HepG2 (cell line): ENCODE data around the gene PUM1. TPM values are rescaled to one million over a fixed set of nuclear protein-coding genes. Genes with fewer than 3 reads are reported as not detected.

ENCODE experiments used
- ATAC-seq: fragments of 200-7000 bp; cut with Tn5 transposase; 3 replicates; pipeline ENCODE4 v1.9.1; 2020; ENCODE audit warnings: mild to moderate bottlenecking, moderate library complexity
- BruUV-seq: library from RNA; stranded (reverse); fragments of 400-500 nt; replicated peaks from 2 replicates; lab custom pipeline; 2021; lab: Mats Ljungman, UMichigan
- CTCF ChIA-PET: fragments of 300-600 bp; formaldehyde crosslinking; extraction: SDS; loops from one replicate; lab custom pipeline; 2021; ENCODE audit warnings: low total read pairs, inconsistent platforms, low intra/inter-chr PET ratio; lab: Yijun Ruan, JAX
- POLR2A ChIA-PET: fragments of 350-600 bp; sonication (Branson Sonifier 250); formaldehyde crosslinking; loops from one replicate; lab custom pipeline; 2020; ENCODE audit warnings: antibody characterized with exemption, inconsistent platforms; lab: Yijun Ruan, JAX
- DNase-seq: peaks from one replicate; pipeline ENCODE4 v3.0.0-alpha.2; 2015; ENCODE audit warnings: low spot score
- FAIRE-seq: peaks from 3 replicates; lab custom pipeline; 2011; peaks lifted over from hg19 to GRCh38; lab: Jason Lieb, UNC
- H2AFZ ChIP-seq: one replicate; pipeline ENCODE4 v1.6.1; 2011; ENCODE audit warnings: low read length, inconsistent platforms
- H3K27ac ChIP-seq: fragments of 300-600 bp; 3 replicates; pipeline ENCODE4 v1.8.0; 2011; ENCODE audit warnings: mixed run types, mild to moderate bottlenecking, mixed read lengths, low read length, inconsistent platforms; ENCODE audit not compliant: insufficient read depth; ENCODE audit errors: extremely low read length
- H3K27me3 ChIP-seq, 2 experiments: fragments of 200-600 bp in 1 of 2; 2 replicates in 1 of 2; 3 replicates in 1 of 2; pipeline versions ENCODE4 v1.6.0 to v1.8.0; 2011; ENCODE audit warnings: low read length in 2 of 2, mild to moderate bottlenecking in 2 of 2, moderate library complexity in 2 of 2, inconsistent platforms in 1 of 2; ENCODE audit not compliant: insufficient read depth in 2 of 2, control insufficient read depth in 1 of 2
- H3K36me3 ChIP-seq, 2 experiments: fragments of 200-600 bp in 1 of 2; replicated peaks in 1 of 2; 2 replicates in 1 of 2; 3 replicates in 1 of 2; pipeline versions ENCODE4 v1.5.1 to v1.8.0; 2011; ENCODE audit warnings: low read length in 2 of 2, inconsistent platforms in 1 of 2; ENCODE audit not compliant: insufficient read depth in 2 of 2, control insufficient read depth in 1 of 2
- H3K4me1 ChIP-seq: 2 replicates; pipeline ENCODE4 v1.5.1; 2012; ENCODE audit warnings: low read length, inconsistent platforms; ENCODE audit not compliant: insufficient read depth
- H3K4me2 ChIP-seq: 2 replicates; pipeline ENCODE4 v1.6.0; 2011; ENCODE audit warnings: low read depth, low read length, inconsistent platforms
- H3K4me3 ChIP-seq, 3 experiments: fragments of 200-600 bp in 1 of 3; sonication (generic), shearing (Covaris generic) in 1 of 3; replicated peaks in 1 of 3; 2 replicates each; pipeline ENCODE4 v1.5.1; 2011 to 2016; ENCODE audit warnings: low read length in 3 of 3, inconsistent platforms in 2 of 3, low read depth in 2 of 3, mild to moderate bottlenecking in 2 of 3, control low read depth in 1 of 3, mixed read lengths in 1 of 3; ENCODE audit not compliant: insufficient read depth in 1 of 3
- H3K79me2 ChIP-seq: one replicate; pipeline ENCODE4 v1.6.1; 2011; ENCODE audit warnings: low read length, inconsistent platforms; ENCODE audit not compliant: insufficient read depth
- H3K9ac ChIP-seq: 2 replicates; pipeline ENCODE4 v1.6.0; 2011; ENCODE audit warnings: mild to moderate bottlenecking, low read depth, low read length, inconsistent platforms; ENCODE audit not compliant: insufficient read depth
- H3K9me3 ChIP-seq: 2 replicates; pipeline ENCODE4 v1.5.1; 2012; ENCODE audit warnings: mild to moderate bottlenecking, low read length
- H4K20me1 ChIP-seq: 2 replicates; pipeline ENCODE4 v1.6.0; 2011; ENCODE audit warnings: inconsistent platforms, mild to moderate bottlenecking, low read length, moderate library complexity; ENCODE audit not compliant: insufficient read depth
- PAXIP1 ChIP-seq: sonication (generic); formaldehyde crosslinking; conservative IDR thresholded peaks from 2 replicates; pipeline ENCODE4 v1.4.0; 2020; ENCODE audit warnings: mild to moderate bottlenecking, missing genetic modification reagents, moderate library complexity
- SKI ChIP-seq: fragments of 450-650 bp; IDR thresholded peaks from one replicate; pipeline ENCODE4 v1.6.1; 2018; ENCODE audit warnings: mild to moderate bottlenecking; ENCODE audit not compliant: partially characterized antibody
- SOX6 ChIP-seq, 2 experiments: fragments of 450-650 bp in 1 of 2; sonication (generic) in 1 of 2; formaldehyde crosslinking in 1 of 2; IDR thresholded peaks; 2 replicates each; pipeline versions ENCODE4 v1.4.0 to v1.6.1; 2017 to 2020; ENCODE audit warnings: antibody characterized with exemption in 1 of 2, mild to moderate bottlenecking in 1 of 2, missing genetic modification reagents in 1 of 2
- TBL1XR1 ChIP-seq: fragments of 150-350 bp; IDR thresholded peaks from 2 replicates; pipeline ENCODE4 v1.6.1; 2014; ENCODE audit warnings: borderline replicate concordance, low read length; ENCODE audit not compliant: partially characterized antibody
- ZGPAT ChIP-seq: IDR thresholded peaks from 2 replicates; pipeline ENCODE4 v1.6.1; 2016; ENCODE audit warnings: mild to moderate bottlenecking
- ZNF264 ChIP-seq: sonication (generic); formaldehyde crosslinking; IDR thresholded peaks from 2 replicates; pipeline ENCODE4 v1.4.0; 2020; ENCODE audit warnings: missing genetic modification reagents
- ZNF430 ChIP-seq: sonication (generic); formaldehyde crosslinking; IDR thresholded peaks from 2 replicates; pipeline ENCODE4 v1.9.0; 2021; ENCODE audit warnings: mild to moderate bottlenecking, missing genetic modification reagents
- ZNF772 ChIP-seq: sonication (generic); formaldehyde crosslinking; IDR thresholded peaks from 2 replicates; pipeline ENCODE4 v1.5.0; 2020; ENCODE audit warnings: mild to moderate bottlenecking, missing genetic modification reagents
- ZNF788 ChIP-seq: sonication (generic); formaldehyde crosslinking; IDR thresholded peaks from 2 replicates; pipeline ENCODE4 v1.5.0; 2020; ENCODE audit warnings: mild to moderate bottlenecking, missing genetic modification reagents, borderline replicate concordance
- ZNF790 ChIP-seq: sonication (generic); formaldehyde crosslinking; IDR thresholded peaks from 2 replicates; pipeline ENCODE4 v1.8.0; 2022; ENCODE audit warnings: missing genetic modification reagents, mild to moderate bottlenecking, borderline replicate concordance
- WGBS: methylation state at CpG from one replicate; pipeline ENCODE4 v1.1.6; 2017; ENCODE audit warnings: low lambda C conversion rate; 5-methylcytosine and 5-hydroxymethylcytosine counted together
- in situ Hi-C: cut with HindIII; loops from 2 replicates; pipeline ENCODE4 v1.10.0; 2017; ENCODE audit warnings: low pct_unique_long_range_greater_than_20kb; ENCODE audit not compliant: extremely low pct_ligation_motif_present
- intact Hi-C: fragments of 100-400 bp; cut with micrococcal nuclease; formaldehyde crosslinking; loops from one replicate; pipeline ENCODE4 v1.10.0; 2022; ENCODE audit not compliant: unreplicated experiment
- polyA plus RNA-seq, 8 experiments: library from polyadenylated mRNA; depleted of rRNA in 3 of 8; stranded (reverse) in 7 of 8; unstranded in 1 of 8; fragments of >200 nt; fragmentation: Illumina TruSeq in 4 of 8; extraction: Trizol in 4 of 8; gene quantifications; 2 replicates each; pipeline versions ENCODE4 v1.2.1 to v1.2.3, GENCODE V29; 2011 to 2016; ENCODE audit warnings: low read depth in 4 of 8, missing spikeins in 1 of 8, mixed read lengths in 1 of 8; ENCODE audit not compliant: insufficient read depth in 1 of 8
- total RNA-seq, 5 experiments: library from RNA; depleted of rRNA; stranded (reverse); fragments of >200 nt; fragmentation: Illumina TruSeq; extraction: Trizol; gene quantifications; 2 replicates each; pipeline ENCODE4 v1.2.3, GENCODE V29; 2016; ENCODE audit warnings: low read depth in 1 of 5

PUM1 gene
- total and polyA plus RNA-seq, 2 of the 13 experiments (the other 11 are each of a cell fraction or from before 2014, with no cell fraction given): 64.7 to 91.0 TPM

GRCh38 chr1:30884723-30885122, 180.8 kb downstream of the PUM1 start:
- no peaks in the 10 kb centered on the region for H3K9me3 ChIP-seq
- ChIA-PET POLR2A (no interaction called here), CTCF (no interaction called here)
- BruUV-seq: no TSS peak
- H2AFZ ChIP-seq: no peak overlapping the region
- no peak overlapping the region for H3K27ac ChIP-seq
- no peaks in the 10 kb centered on the region for H3K36me3 ChIP-seq
- intact Hi-C loops: no loop called here
- no peak for FAIRE-seq
- in situ Hi-C loops: no loop called here
- no peaks in the 10 kb centered on the region for H3K79me2 ChIP-seq
- H3K4me2 ChIP-seq: no peak overlapping the region
- H3K27me3 ChIP-seq: peaks cover 0 to 4% of the 10 kb centered on the region in 2 experiments; a peak in 1 of 5 replicates
- no peak for DNase-seq
- H3K9ac ChIP-seq: no peak overlapping the region
- no peaks in the 10 kb centered on the region for H3K4me1 ChIP-seq
- no peak for ATAC-seq
- no peaks in the 10 kb centered on the region for H4K20me1 ChIP-seq
- TF ChIP-seq TBL1XR1: no peak
- no peak for TF ChIP-seq SOX6 (IDR thresholded peaks at IDR 0.05)
- no peak for TF ChIP-seq SOX6 (CRISPR knock-in tag; IDR thresholded peaks at IDR 0.05)
- no peak for TF ChIP-seq ZGPAT (CRISPR knock-in tag)
- TF ChIP-seq PAXIP1 (CRISPR knock-in tag): no peak
- no peak for TF ChIP-seq ZNF430 (CRISPR knock-in tag)
- no peak for TF ChIP-seq ZNF788 (CRISPR knock-in tag)
- no peak for TF ChIP-seq ZNF772 (CRISPR knock-in tag)
- no peak for TF ChIP-seq ZNF790 (CRISPR knock-in tag)
- no peak for TF ChIP-seq ZNF264
- no peak for TF ChIP-seq SKI
- WGBS: 37% methylated on average over 5 of the region's 5 CpGs
- no peak overlapping the region for H3K4me3 ChIP-seq
